ENCODE measurements around the gene RANGAP1. TPM values are rescaled to one million over a fixed set of nuclear protein-coding genes. Genes with fewer than 3 reads are reported as not detected.

RANGAP1 gene
- total and polyA plus RNA-seq, 2 of the 8 experiments (the other 6 are each of a cell fraction or from before 2014, with no cell fraction given): 121 to 171 TPM

- no peak for TF ChIP-seq EZH2 (IDR thresholded peaks at IDR 0.05; ENCODE audit: low read depth, low read length, severe bottlenecking)
- TF ChIP-seq RNF2 (IDR thresholded peaks at IDR 0.05; ENCODE audit: borderline replicate concordance, low read depth, low read length, missing control alignments, poor library complexity, severe bottlenecking): no peak
- no peak for TF ChIP-seq POLR2AphosphoS5 (IDR thresholded peaks at IDR 0.05; ENCODE audit: low read depth, low read length)
- TF ChIP-seq JUN (IDR thresholded peaks at IDR 0.05; ENCODE audit: low read depth, low read length): no peak
- TF ChIP-seq ASH2L (IDR thresholded peaks at IDR 0.05; ENCODE audit: low read length): peak; percentile 14
- no peak for TF ChIP-seq TEAD4 (IDR thresholded peaks at IDR 0.05; ENCODE audit: low read depth, low read length)
- no peak for TF ChIP-seq SP2 (IDR thresholded peaks at IDR 0.05; ENCODE audit: low read length)
- TF ChIP-seq BRCA1 (IDR thresholded peaks at IDR 0.05; ENCODE audit: low read depth, low read length): no peak
- TF ChIP-seq GTF2F1 (IDR thresholded peaks at IDR 0.05; ENCODE audit: borderline replicate concordance, low read depth, low read length): peak; percentile 53; the same call in 1 of the 2 replicates
- TF ChIP-seq SIN3A (conservative IDR thresholded peaks at IDR 0.05 in 1 of 2, IDR thresholded peaks at IDR 0.05 in 1 of 2; ENCODE audit: low read depth in 1 of 2, low read length in 2 of 2): no peak
Observed at GRCh38 chr22:41237036-41237706, 48.8 kb downstream of the RANGAP1 start (continued).
